ENCODE measurements around the gene CERS3.

The CERS3 gene

GRCh38 chr15:100521907-100522306, 6.8 kb downstream of the CERS3 start:
- TF ChIP-seq, protein P1, sequence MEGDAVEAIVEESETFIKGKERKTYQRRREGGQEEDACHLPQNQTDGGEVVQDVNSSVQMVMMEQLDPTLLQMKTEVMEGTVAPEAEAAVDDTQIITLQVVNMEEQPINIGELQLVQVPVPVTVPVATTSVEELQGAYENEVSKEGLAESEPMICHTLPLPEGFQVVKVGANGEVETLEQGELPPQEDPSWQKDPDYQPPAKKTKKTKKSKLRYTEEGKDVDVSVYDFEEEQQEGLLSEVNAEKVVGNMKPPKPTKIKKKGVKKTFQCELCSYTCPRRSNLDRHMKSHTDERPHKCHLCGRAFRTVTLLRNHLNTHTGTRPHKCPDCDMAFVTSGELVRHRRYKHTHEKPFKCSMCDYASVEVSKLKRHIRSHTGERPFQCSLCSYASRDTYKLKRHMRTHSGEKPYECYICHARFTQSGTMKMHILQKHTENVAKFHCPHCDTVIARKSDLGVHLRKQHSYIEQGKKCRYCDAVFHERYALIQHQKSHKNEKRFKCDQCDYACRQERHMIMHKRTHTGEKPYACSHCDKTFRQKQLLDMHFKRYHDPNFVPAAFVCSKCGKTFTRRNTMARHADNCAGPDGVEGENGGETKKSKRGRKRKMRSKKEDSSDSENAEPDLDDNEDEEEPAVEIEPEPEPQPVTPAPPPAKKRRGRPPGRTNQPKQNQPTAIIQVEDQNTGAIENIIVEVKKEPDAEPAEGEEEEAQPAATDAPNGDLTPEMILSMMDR (IDR thresholded peaks at IDR 0.05; ENCODE audit: control insufficient read depth, insufficient read depth, low read depth, low read length, missing control alignments), result no peak
- no peak overlapping the region for H3K4me3 ChIP-seq (ENCODE audit: control insufficient read depth, low read depth, low read length)
- no peak for DNase-seq (ENCODE audit: low read depth)

GRCh38 chr15:100520132-100520921, 8.4 kb downstream of the CERS3 start:
- DNase-seq (ENCODE audit: low read depth), result no peak
- no peak overlapping the region for H3K4me3 ChIP-seq (ENCODE audit: control insufficient read depth, low read depth, low read length)

GRCh38 chr15:100517846-100518245, 10.9 kb downstream of the CERS3 start:
- H3K4me3 ChIP-seq (ENCODE audit: control insufficient read depth, low read depth, low read length), result no peak overlapping the region
- TF ChIP-seq, protein P1 (IDR thresholded peaks at IDR 0.05; ENCODE audit: control insufficient read depth, insufficient read depth, low read depth, low read length, missing control alignments), result no peak
- DNase-seq (ENCODE audit: low read depth), result no peak

More at GRCh38 chr15:100520132-100520921, 8.4 kb downstream of the CERS3 start:
- TF ChIP-seq, protein P1 (IDR thresholded peaks at IDR 0.05; ENCODE audit: control insufficient read depth, insufficient read depth, low read depth, low read length, missing control alignments), result no peak

- no peak for DNase-seq (ENCODE audit: low read depth)
- H3K4me3 ChIP-seq (ENCODE audit: control insufficient read depth, low read depth, low read length), result no peak overlapping the region
- TF ChIP-seq, protein P1 (IDR thresholded peaks at IDR 0.05; ENCODE audit: control insufficient read depth, insufficient read depth, low read depth, low read length, missing control alignments), result no peak
Measured at GRCh38 chr15:100516643-100517512, 11.9 kb downstream of the CERS3 start.

- DNase-seq (ENCODE audit: low read depth), result no peak
- no peak overlapping the region for H3K4me3 ChIP-seq (ENCODE audit: control insufficient read depth, low read depth, low read length)
- TF ChIP-seq, protein P1 (IDR thresholded peaks at IDR 0.05; ENCODE audit: control insufficient read depth, insufficient read depth, low read depth, low read length, missing control alignments), result no peak
Measured at GRCh38 chr15:100515758-100516157, 13.0 kb downstream of the CERS3 start.

DNA sequence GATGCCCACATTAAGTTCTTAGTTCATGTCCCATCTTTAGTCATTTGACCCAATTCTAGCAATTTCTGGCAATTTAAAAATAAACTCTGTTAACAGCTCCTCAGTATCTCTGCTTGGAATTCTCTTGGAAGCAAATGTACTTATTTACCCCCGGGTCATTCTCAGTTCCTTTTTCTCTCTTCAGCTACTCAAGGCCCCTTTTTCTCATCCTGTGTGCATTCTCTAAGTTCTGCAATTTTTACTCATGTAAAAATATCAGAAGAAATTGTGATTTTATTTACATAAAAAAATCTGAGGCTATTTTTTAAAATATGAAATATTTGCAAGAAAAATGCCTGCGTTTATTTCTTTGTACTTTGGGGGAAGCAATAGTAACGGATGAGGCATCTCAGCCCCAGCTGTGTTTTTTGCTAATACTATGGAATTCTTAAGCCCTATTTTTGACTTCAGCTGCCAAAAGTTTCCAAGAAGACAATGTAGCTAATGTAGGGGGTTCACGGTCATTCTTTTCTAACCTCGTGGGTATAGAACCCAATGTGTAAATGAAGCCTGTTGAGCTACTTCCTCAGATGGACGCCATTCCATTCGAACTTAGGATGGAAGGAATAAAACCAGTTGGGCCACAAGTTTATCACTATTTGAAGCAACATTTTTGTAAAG, 20.0 kb downstream of the CERS3 start:
- no peak overlapping the region for H3K4me3 ChIP-seq (ENCODE audit: control insufficient read depth, low read depth, low read length)
- TF ChIP-seq, protein P1 (IDR thresholded peaks at IDR 0.05; ENCODE audit: control insufficient read depth, insufficient read depth, low read depth, low read length, missing control alignments), result no peak
- DNase-seq (ENCODE audit: low read depth), result no peak
